ENCODE results near the gene SRRT. TPM values are rescaled to one million over a fixed set of nuclear protein-coding genes. Genes with fewer than 3 reads are reported as not detected.
A peak's percentile ranks its signal among the peaks of the same experiment; 100 is the strongest.

SRRT gene
- total RNA-seq, 1 donor from 2014 or later = 162 TPM

- no peak overlapping the region for H3K27ac Mint-ChIP-seq (ENCODE audit: unreplicated experiment)
- no peak overlapping the region for H3K4me3 Mint-ChIP-seq (ENCODE audit: unreplicated experiment)
- H3K9me3 Mint-ChIP-seq (ENCODE audit: unreplicated experiment) = no peaks in the 10 kb centered on the region
- H3K27me3 Mint-ChIP-seq (ENCODE audit: unreplicated experiment) = peaks cover 10% of the 10 kb centered on the region
- DNase-seq (ENCODE audit: extremely low spot score, unreplicated experiment) = no peak
- peaks cover 9% of the 10 kb centered on the region for H3K36me3 Mint-ChIP-seq (ENCODE audit: unreplicated experiment)
- peaks cover 37% of the 10 kb centered on the region for H3K4me1 Mint-ChIP-seq (ENCODE audit: unreplicated experiment)
- no peak for TF ChIP-seq CTCF (IDR thresholded peaks at IDR 0.05)
Measured at GRCh38 chr7:100892364-100893317, 17.7 kb downstream of the SRRT start.

- Mint-ChIP-seq H3K36me3 (ENCODE audit: unreplicated experiment) (peaks cover 2% of the 10 kb centered on the region), H3K4me1 (ENCODE audit: unreplicated experiment) (peaks cover 29% of the 10 kb centered on the region), H3K4me3 (ENCODE audit: unreplicated experiment) (no peak overlapping the region), H3K27ac (ENCODE audit: unreplicated experiment) (no peak overlapping the region), H3K9me3 (ENCODE audit: unreplicated experiment) (no peaks in the 10 kb centered on the region), H3K27me3 (ENCODE audit: unreplicated experiment) (peaks cover 17% of the 10 kb centered on the region)
- no peak for DNase-seq (ENCODE audit: extremely low spot score, unreplicated experiment)
- no peak for TF ChIP-seq CTCF (IDR thresholded peaks at IDR 0.05)
Measured at GRCh38 chr7:100893318-100893895, 18.5 kb downstream of the SRRT start.

GRCh38 chr7:100893910-100894721, 19.2 kb downstream of the SRRT start:
- H3K27me3 Mint-ChIP-seq (ENCODE audit: unreplicated experiment) = peaks cover 17% of the 10 kb centered on the region

GRCh38 chr7:100894860-100895700, 20.2 kb downstream of the SRRT start:
- H3K27me3 Mint-ChIP-seq (ENCODE audit: unreplicated experiment) = peaks cover 20% of the 10 kb centered on the region
- no peak overlapping the region for H3K27ac Mint-ChIP-seq (ENCODE audit: unreplicated experiment)
- DNase-seq (ENCODE audit: extremely low spot score, unreplicated experiment) = peak; percentile 90
- H3K4me1 Mint-ChIP-seq (ENCODE audit: unreplicated experiment) = peaks cover 24% of the 10 kb centered on the region
- H3K4me3 Mint-ChIP-seq (ENCODE audit: unreplicated experiment) = peak overlapping the region; percentile 63
- H3K9me3 Mint-ChIP-seq (ENCODE audit: unreplicated experiment) = no peaks in the 10 kb centered on the region
- peak; percentile 88 for TF ChIP-seq CTCF (IDR thresholded peaks at IDR 0.05)
- H3K36me3 Mint-ChIP-seq (ENCODE audit: unreplicated experiment) = no peaks in the 10 kb centered on the region

More at GRCh38 chr7:100893910-100894721, 19.2 kb downstream of the SRRT start:
- Mint-ChIP-seq H3K4me1 (ENCODE audit: unreplicated experiment) (peaks cover 24% of the 10 kb centered on the region), H3K36me3 (ENCODE audit: unreplicated experiment) (no peaks in the 10 kb centered on the region), H3K9me3 (ENCODE audit: unreplicated experiment) (no peaks in the 10 kb centered on the region), H3K4me3 (ENCODE audit: unreplicated experiment) (no peak overlapping the region), H3K27ac (ENCODE audit: unreplicated experiment) (no peak overlapping the region)
- no peak for TF ChIP-seq CTCF (IDR thresholded peaks at IDR 0.05)
- DNase-seq (ENCODE audit: extremely low spot score, unreplicated experiment) = no peak

Measured in osteocyte (in vitro differentiated cells).